Panc1 (cell line): ENCODE results near the gene NEU1. TPM values are rescaled to one million over a fixed set of nuclear protein-coding genes. Genes with fewer than 3 reads are reported as not detected.

Experiments used
- ATAC-seq: fragments of 200-7000 bp; cut with Tn5 transposase; 2 replicates; pipeline ENCODE4 v1.9.1; 2020; ENCODE audit warnings: mild to moderate bottlenecking, moderate library complexity
- BruUV-seq: library from RNA; stranded (reverse); fragments of 400-500 nt; replicated peaks from 2 replicates; lab custom pipeline; 2021; lab: Mats Ljungman, UMichigan
- CTCF ChIA-PET: fragments of 300-600 bp; sonication (Branson Sonifier 250); formaldehyde crosslinking; loops from one replicate; lab custom pipeline; 2022; ENCODE audit warnings: antibody characterized with exemption; lab: Charles Lee
- POLR2A ChIA-PET: fragments of 300-600 bp; sonication (Branson Sonifier 250); formaldehyde crosslinking; loops from one replicate; lab custom pipeline; 2022; ENCODE audit warnings: antibody characterized with exemption; lab: Charles Lee
- DNase-seq: peaks from one replicate; pipeline ENCODE4 v3.0.0-alpha.2; 2010; ENCODE audit warnings: low read depth, low spot score
- H3K27ac ChIP-seq: 2 replicates; pipeline ENCODE4 v1.5.1; 2011; ENCODE audit warnings: mild to moderate bottlenecking, low read length, inconsistent platforms
- H3K27me3 ChIP-seq: fragments of 200-500 bp; sonication (Bioruptor generic); 2 replicates; pipeline ENCODE4 v1.6.0; 2014; ENCODE audit warnings: low read length, inconsistent platforms; ENCODE audit not compliant: control insufficient read depth, insufficient read depth
- H3K36me3 ChIP-seq: fragments of 200-500 bp; sonication (Bioruptor generic); 2 replicates; pipeline ENCODE4 v1.5.1; 2014; ENCODE audit warnings: inconsistent platforms, mild to moderate bottlenecking, low read length, moderate library complexity; ENCODE audit not compliant: control insufficient read depth, insufficient read depth
- H3K4me1 ChIP-seq: 2 replicates; pipeline ENCODE4 v1.5.1; 2011; ENCODE audit warnings: inconsistent platforms, mild to moderate bottlenecking, low read length, moderate library complexity; ENCODE audit not compliant: control insufficient read depth, insufficient read depth
- H3K4me3 ChIP-seq, 2 experiments: 2 replicates each; pipeline ENCODE4 v1.5.1; 2011 to 2012; ENCODE audit warnings: low read depth in 2 of 2, low read length in 2 of 2, mild to moderate bottlenecking in 2 of 2, inconsistent platforms in 1 of 2, moderate library complexity in 1 of 2
- H3K9me3 ChIP-seq: fragments of 200-500 bp; sonication (Bioruptor generic); 2 replicates; pipeline ENCODE4 v1.5.1; 2014; ENCODE audit warnings: low read depth, mild to moderate bottlenecking, inconsistent platforms, low read length, moderate library complexity; ENCODE audit not compliant: control insufficient read depth, insufficient read depth
- CTCF ChIP-seq: fragments of 450-650 bp; IDR thresholded peaks from 2 replicates; pipeline ENCODE4 v1.5.1; 2017; ENCODE audit warnings: mild to moderate bottlenecking
- POLR2AphosphoS5 ChIP-seq: IDR thresholded peaks from 2 replicates; pipeline ENCODE4 v1.6.1; 2012; ENCODE audit warnings: mild to moderate bottlenecking, low read depth, low read length, moderate library complexity
- REST ChIP-seq, 2 experiments: IDR thresholded peaks; 2 replicates each; pipeline ENCODE4 v1.6.1; 2011 to 2012; ENCODE audit warnings: low read depth in 2 of 2, control low read depth in 1 of 2, low read length in 1 of 2, mild to moderate bottlenecking in 1 of 2, moderate library complexity in 1 of 2; ENCODE audit not compliant: insufficient read depth in 1 of 2
- SIN3A ChIP-seq: IDR thresholded peaks from 2 replicates; pipeline ENCODE4 v1.6.1; 2012; ENCODE audit warnings: low read depth, mild to moderate bottlenecking, low read length, moderate library complexity, borderline replicate concordance; ENCODE audit not compliant: insufficient read depth
- TCF7L2 ChIP-seq: IDR thresholded peaks from 2 replicates; pipeline ENCODE4 v1.6.1; 2011; ENCODE audit warnings: mild to moderate bottlenecking, low read depth, low read length, inconsistent platforms
- in situ Hi-C: cut with HindIII; loops from 2 replicates; pipeline ENCODE4 v1.10.0; 2016; ENCODE audit warnings: low sequenced_read_pairs, low pct_unique_long_range_greater_than_20kb
- intact Hi-C: fragments of 100-400 bp; cut with micrococcal nuclease; formaldehyde crosslinking; loops from one replicate; pipeline ENCODE4 v1.10.0; 2022; ENCODE audit not compliant: unreplicated experiment
- total RNA-seq: library from RNA; stranded (reverse); gene quantifications from one replicate; pipeline ENCODE4 v1.2.1, GENCODE V29; 2021; ENCODE audit not compliant: unreplicated experiment

Gene NEU1
- total RNA-seq, 1 experiment from 2014 or later = 111 TPM

GRCh38 chr6:31871046-31871659, 8.5 kb upstream of the NEU1 start:
- CTCF ChIA-PET = interaction anchor here (0.6 kb wide), 1 partner anchor 14 kb away, joined by 4 read pairs; no protein-coding TSS in a partner anchor
- POLR2A ChIA-PET = no interaction called here
- no peaks in the 10 kb centered on the region for H3K36me3 ChIP-seq
- intact Hi-C loops (no loop called here), in situ Hi-C loops (no loop called here)
- BruUV-seq = no TSS peak
- no peaks in the 10 kb centered on the region for H3K9me3 ChIP-seq
- peaks cover 36% of the 10 kb centered on the region for H3K4me1 ChIP-seq
- ATAC-seq = no peak
- H3K27me3 ChIP-seq = no peaks in the 10 kb centered on the region
- TF ChIP-seq CTCF = no peak
- no peak for TF ChIP-seq SIN3A
- TF ChIP-seq POLR2AphosphoS5 = no peak
- no peak for TF ChIP-seq REST (IDR thresholded peaks at IDR 0.05; ENCODE audit: insufficient read depth in 1 of 2, low read depth in 2 of 2, low read length in 1 of 2)
- TF ChIP-seq TCF7L2 = no peak
- no peak overlapping the region for H3K4me3 ChIP-seq
- H3K27ac ChIP-seq = peak overlapping the region; percentile 62
- no peak for DNase-seq

GRCh38 chr6:31870385-31870921, 7.8 kb upstream of the NEU1 start:
- BruUV-seq = no TSS peak
- no peak for DNase-seq
- ChIA-PET CTCF (interaction anchor here (0.6 kb wide), 1 partner anchor 14 kb away, joined by 4 read pairs; no protein-coding TSS in a partner anchor), POLR2A (no interaction called here)
- H3K27me3 ChIP-seq = no peaks in the 10 kb centered on the region
- H3K36me3 ChIP-seq = no peaks in the 10 kb centered on the region
- H3K4me3 ChIP-seq = no peak overlapping the region
- H3K27ac ChIP-seq = peak overlapping the region; percentile 62
- TF ChIP-seq SIN3A = no peak
- no peak for TF ChIP-seq POLR2AphosphoS5
- TF ChIP-seq CTCF = no peak
- TF ChIP-seq REST (IDR thresholded peaks at IDR 0.05; ENCODE audit: insufficient read depth in 1 of 2, low read depth in 2 of 2, low read length in 1 of 2) = no peak
- no peak for TF ChIP-seq TCF7L2
- intact Hi-C loops (no loop called here), in situ Hi-C loops (no loop called here)
- H3K4me1 ChIP-seq = peaks cover 38% of the 10 kb centered on the region
- peak; percentile 27; the same call in 1 of the 2 replicates for ATAC-seq
- no peaks in the 10 kb centered on the region for H3K9me3 ChIP-seq
